Measurements from ENCODE around the gene CLCN5. TPM values are rescaled to one million over a fixed set of nuclear protein-coding genes. Genes with fewer than 3 reads are reported as not detected.

CLCN5 gene
- total and polyA plus RNA-seq, 2 donors = 1.6 to 2.6 TPM

DNA sequence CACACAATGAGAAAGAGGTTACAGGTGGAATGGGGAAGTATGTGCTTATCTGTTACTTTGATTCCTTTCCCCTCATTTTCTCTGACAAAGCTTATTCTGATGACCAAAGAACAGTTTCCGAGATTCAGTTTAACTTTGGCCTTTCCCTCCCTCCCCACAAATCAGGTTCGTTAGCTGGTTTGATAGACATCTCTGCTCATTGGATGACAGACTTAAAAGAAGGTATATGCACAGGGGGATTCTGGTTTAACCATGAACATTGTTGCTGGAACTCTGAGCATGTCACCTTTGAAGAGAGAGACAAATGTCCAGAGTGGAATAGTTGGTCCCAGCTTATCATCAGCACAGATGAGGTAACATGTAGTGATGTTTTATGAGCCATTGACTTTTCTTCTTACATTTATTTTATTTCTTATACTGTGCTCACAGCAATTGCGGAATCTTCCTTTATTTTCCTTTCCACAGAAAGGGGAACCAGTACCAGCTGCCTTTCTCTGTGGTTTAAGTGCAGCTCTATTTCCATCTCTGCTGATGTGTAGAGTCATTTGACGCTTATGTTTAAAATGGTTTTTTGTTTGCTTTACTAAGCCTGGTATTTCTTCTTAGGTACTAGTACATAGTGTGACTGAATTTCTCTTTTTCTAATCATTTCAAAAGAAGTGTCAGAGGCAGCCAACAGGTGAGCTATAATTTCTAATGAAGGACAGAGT is 153.4 kb downstream of the CLCN5 start:
- WGBS = 44% methylated on average over 4 of the region's 4 CpGs

DNA sequence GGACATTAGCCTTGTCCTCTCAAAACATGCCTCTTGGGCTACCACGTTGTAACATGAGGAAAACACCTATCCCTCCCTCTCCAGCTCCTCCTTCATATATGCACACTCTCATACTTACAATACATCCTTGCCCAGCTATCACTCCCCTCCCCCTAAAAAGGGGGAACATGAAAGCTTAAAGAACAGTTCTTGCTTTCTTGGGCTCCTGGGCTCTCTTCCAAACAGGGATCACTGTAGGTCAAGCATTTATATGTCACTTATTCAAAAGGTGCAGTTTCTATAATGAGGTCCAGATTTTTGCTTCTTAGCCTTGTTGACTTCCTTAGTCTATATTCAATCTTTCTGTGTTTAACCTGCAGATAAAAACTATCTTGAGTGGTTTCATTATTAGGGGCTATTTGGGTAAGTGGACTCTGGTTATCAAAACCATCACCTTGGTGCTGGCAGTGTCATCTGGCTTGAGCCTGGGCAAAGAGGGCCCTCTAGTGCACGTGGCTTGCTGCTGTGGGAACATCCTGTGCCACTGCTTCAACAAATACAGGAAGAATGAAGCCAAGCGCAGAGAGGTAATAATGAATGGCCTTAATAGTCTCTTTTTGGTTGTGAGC is 159.0 kb downstream of the CLCN5 start:
- peak in 2 of 9 donors; percentile 3 to 4 for DNase-seq (ENCODE audit: low read depth in 6 of 9, low spot score in 9 of 9)
- Histone ChIP-seq H3K4me3 (ENCODE audit: low read length in 2 of 2) (no peak overlapping the region), H3K36me3 (ENCODE audit: control insufficient read depth in 2 of 2, insufficient read depth in 2 of 2, low read length in 1 of 2) (no peaks in the 10 kb centered on the region), H3K27ac (ENCODE audit: low read depth in 1 of 2, low read length in 1 of 2) (no peak overlapping the region), H3K9me3 (ENCODE audit: control insufficient read depth in 2 of 2, insufficient read depth in 1 of 2, low read length in 1 of 2) (no peaks in the 10 kb centered on the region), H3K27me3 (ENCODE audit: control insufficient read depth in 2 of 2, insufficient read depth in 1 of 2, low read length in 1 of 2) (no peaks in the 10 kb centered on the region), H3K4me1 (ENCODE audit: control insufficient read depth in 2 of 2, insufficient read depth in 2 of 2, low read length in 2 of 2) (no peaks in the 10 kb centered on the region)
- 60% methylated on average over 3 of the region's 3 CpGs for WGBS

More for the DNA sequence above, 153.4 kb downstream of the CLCN5 start:
- no peak overlapping the region for H3K27ac ChIP-seq (ENCODE audit: low read depth in 1 of 2, low read length in 1 of 2)
- no peaks in the 10 kb centered on the region for H3K36me3 ChIP-seq (ENCODE audit: control insufficient read depth in 2 of 2, insufficient read depth in 2 of 2, low read length in 1 of 2)
- no peaks in the 10 kb centered on the region for H3K9me3 ChIP-seq (ENCODE audit: control insufficient read depth in 2 of 2, insufficient read depth in 1 of 2, low read length in 1 of 2)
- H3K4me1 ChIP-seq (ENCODE audit: control insufficient read depth in 2 of 2, insufficient read depth in 2 of 2, low read length in 2 of 2) = no peaks in the 10 kb centered on the region
- no peak overlapping the region for H3K4me3 ChIP-seq (ENCODE audit: low read length in 2 of 2)
- DNase-seq (ENCODE audit: low read depth in 6 of 9, low spot score in 9 of 9) = no peak
- no peaks in the 10 kb centered on the region for H3K27me3 ChIP-seq (ENCODE audit: control insufficient read depth in 2 of 2, insufficient read depth in 1 of 2, low read length in 1 of 2)

DNA sequence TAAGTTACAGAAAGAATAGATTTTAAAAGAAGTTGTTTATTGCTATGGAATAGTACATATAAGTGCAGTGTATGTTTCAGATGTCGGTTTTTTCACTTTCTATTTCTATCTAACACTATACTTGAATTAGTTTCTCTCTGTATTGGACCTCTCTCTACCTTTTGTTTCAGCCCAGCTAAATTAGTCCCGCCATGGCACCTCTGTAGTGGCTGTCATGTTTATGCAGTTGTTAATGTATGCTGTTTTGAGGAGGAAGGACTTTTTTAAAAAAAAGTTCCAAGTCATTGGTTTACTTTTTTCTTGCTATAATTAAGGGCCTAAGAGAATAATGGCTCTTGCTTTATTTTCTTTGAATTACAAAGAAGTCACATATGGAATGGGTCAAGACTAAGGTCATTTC is 160.3 kb downstream of the CLCN5 start:
- 91% methylated on average over 2 of the region's 2 CpGs for WGBS
- no peaks in the 10 kb centered on the region for H3K36me3 ChIP-seq (ENCODE audit: control insufficient read depth in 2 of 2, insufficient read depth in 2 of 2, low read length in 1 of 2)
- no peaks in the 10 kb centered on the region for H3K27me3 ChIP-seq (ENCODE audit: control insufficient read depth in 2 of 2, insufficient read depth in 1 of 2, low read length in 1 of 2)
- H3K4me1 ChIP-seq (ENCODE audit: control insufficient read depth in 2 of 2, insufficient read depth in 2 of 2, low read length in 2 of 2) = no peaks in the 10 kb centered on the region
- no peak overlapping the region for H3K4me3 ChIP-seq (ENCODE audit: low read length in 2 of 2)
- DNase-seq (ENCODE audit: low read depth in 6 of 9, low spot score in 9 of 9) = no peak
- no peak overlapping the region for H3K27ac ChIP-seq (ENCODE audit: low read depth in 1 of 2, low read length in 1 of 2)
- no peaks in the 10 kb centered on the region for H3K9me3 ChIP-seq (ENCODE audit: control insufficient read depth in 2 of 2, insufficient read depth in 1 of 2, low read length in 1 of 2)

DNA sequence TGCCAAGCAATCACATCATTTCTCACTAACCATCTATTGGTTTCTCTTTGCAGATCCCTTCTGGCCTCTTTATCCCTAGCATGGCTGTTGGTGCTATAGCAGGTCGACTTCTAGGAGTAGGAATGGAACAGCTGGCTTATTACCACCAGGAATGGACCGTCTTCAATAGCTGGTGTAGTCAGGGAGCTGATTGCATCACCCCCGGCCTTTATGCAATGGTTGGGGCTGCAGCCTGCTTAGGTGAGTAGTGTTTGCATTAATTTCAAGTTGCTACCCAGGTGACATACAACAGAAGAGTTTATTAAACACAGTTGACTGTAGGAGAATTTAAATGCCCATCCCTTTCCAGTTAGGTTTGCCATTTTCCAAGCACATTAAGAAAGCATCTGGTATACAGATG is 166.2 kb downstream of the CLCN5 start:
- H3K36me3 ChIP-seq (ENCODE audit: control insufficient read depth in 2 of 2, insufficient read depth in 2 of 2, low read length in 1 of 2) = no peaks in the 10 kb centered on the region
- H3K27me3 ChIP-seq (ENCODE audit: control insufficient read depth in 2 of 2, insufficient read depth in 1 of 2, low read length in 1 of 2) = no peaks in the 10 kb centered on the region
- H3K9me3 ChIP-seq (ENCODE audit: control insufficient read depth in 2 of 2, insufficient read depth in 1 of 2, low read length in 1 of 2) = no peaks in the 10 kb centered on the region
- no peaks in the 10 kb centered on the region for H3K4me1 ChIP-seq (ENCODE audit: control insufficient read depth in 2 of 2, insufficient read depth in 2 of 2, low read length in 2 of 2)
- WGBS = 88% methylated on average over 3 of the region's 3 CpGs
- no peak overlapping the region for H3K27ac ChIP-seq (ENCODE audit: low read depth in 1 of 2, low read length in 1 of 2)
- no peak for DNase-seq (ENCODE audit: low read depth in 6 of 9, low spot score in 9 of 9)
- H3K4me3 ChIP-seq (ENCODE audit: low read length in 2 of 2) = no peak overlapping the region

DNA sequence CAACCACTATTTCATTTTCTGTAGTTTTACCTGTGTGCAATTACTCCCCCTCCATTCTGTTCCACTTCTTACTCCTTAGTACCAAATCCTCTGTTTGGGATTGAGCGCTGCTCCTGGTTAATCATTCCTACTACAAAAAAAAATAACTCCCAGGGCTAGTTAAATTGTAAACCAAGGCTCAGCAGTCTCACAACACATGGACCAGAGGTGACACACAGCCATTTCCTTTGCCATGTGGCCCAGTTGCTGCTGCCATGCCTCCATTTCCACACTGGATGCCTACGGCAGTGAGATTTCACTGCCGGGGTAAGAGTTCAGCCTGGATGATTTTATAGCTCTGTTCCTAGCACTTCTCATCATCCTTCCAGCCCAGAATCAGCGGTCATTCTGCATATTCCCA is 171.2 kb downstream of the CLCN5 start:
- no peaks in the 10 kb centered on the region for H3K4me1 ChIP-seq (ENCODE audit: control insufficient read depth in 2 of 2, insufficient read depth in 2 of 2, low read length in 2 of 2)
- no peak for DNase-seq (ENCODE audit: low read depth in 6 of 9, low spot score in 9 of 9)
- WGBS = 98% methylated on average over 4 of the region's 4 CpGs

DNA sequence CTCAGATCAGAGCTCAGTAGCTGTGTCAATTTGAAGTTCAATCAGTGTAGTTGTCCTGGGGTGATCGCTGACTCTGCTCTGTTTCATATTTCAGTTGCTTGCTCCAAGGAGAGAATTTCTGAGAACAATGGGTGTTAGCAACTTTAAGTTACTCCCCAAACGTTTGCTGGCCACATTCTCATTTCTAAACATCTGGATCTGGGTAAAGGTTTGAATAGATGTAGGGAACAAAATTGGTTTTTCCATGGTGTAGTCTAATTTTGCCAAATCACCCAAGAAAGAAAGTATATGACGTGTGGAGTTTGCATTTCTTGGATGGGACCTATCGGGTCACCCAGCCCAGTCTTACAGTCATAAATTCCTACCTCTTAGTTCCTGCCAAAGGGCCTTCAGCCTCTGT is 174.7 kb downstream of the CLCN5 start:
- no peak for DNase-seq (ENCODE audit: low read depth in 6 of 9, low spot score in 9 of 9)
- no peak overlapping the region for H3K4me3 ChIP-seq (ENCODE audit: low read length in 2 of 2)
- no peaks in the 10 kb centered on the region for H3K4me1 ChIP-seq (ENCODE audit: control insufficient read depth in 2 of 2, insufficient read depth in 2 of 2, low read length in 2 of 2)
- H3K27me3 ChIP-seq (ENCODE audit: control insufficient read depth in 2 of 2, insufficient read depth in 1 of 2, low read length in 1 of 2) = no peaks in the 10 kb centered on the region
- no peaks in the 10 kb centered on the region for H3K36me3 ChIP-seq (ENCODE audit: control insufficient read depth in 2 of 2, insufficient read depth in 2 of 2, low read length in 1 of 2)
- H3K9me3 ChIP-seq (ENCODE audit: control insufficient read depth in 2 of 2, insufficient read depth in 1 of 2, low read length in 1 of 2) = no peaks in the 10 kb centered on the region
- 92% methylated on average over 4 of the region's 4 CpGs for WGBS
- H3K27ac ChIP-seq (ENCODE audit: low read depth in 1 of 2, low read length in 1 of 2) = no peak overlapping the region

More for the DNA sequence above, 171.2 kb downstream of the CLCN5 start:
- Histone ChIP-seq H3K9me3 (ENCODE audit: control insufficient read depth in 2 of 2, insufficient read depth in 1 of 2, low read length in 1 of 2) (no peaks in the 10 kb centered on the region), H3K36me3 (ENCODE audit: control insufficient read depth in 2 of 2, insufficient read depth in 2 of 2, low read length in 1 of 2) (no peaks in the 10 kb centered on the region), H3K27me3 (ENCODE audit: control insufficient read depth in 2 of 2, insufficient read depth in 1 of 2, low read length in 1 of 2) (no peaks in the 10 kb centered on the region), H3K27ac (ENCODE audit: low read depth in 1 of 2, low read length in 1 of 2) (no peak overlapping the region), H3K4me3 (ENCODE audit: low read length in 2 of 2) (no peak overlapping the region)

DNA sequence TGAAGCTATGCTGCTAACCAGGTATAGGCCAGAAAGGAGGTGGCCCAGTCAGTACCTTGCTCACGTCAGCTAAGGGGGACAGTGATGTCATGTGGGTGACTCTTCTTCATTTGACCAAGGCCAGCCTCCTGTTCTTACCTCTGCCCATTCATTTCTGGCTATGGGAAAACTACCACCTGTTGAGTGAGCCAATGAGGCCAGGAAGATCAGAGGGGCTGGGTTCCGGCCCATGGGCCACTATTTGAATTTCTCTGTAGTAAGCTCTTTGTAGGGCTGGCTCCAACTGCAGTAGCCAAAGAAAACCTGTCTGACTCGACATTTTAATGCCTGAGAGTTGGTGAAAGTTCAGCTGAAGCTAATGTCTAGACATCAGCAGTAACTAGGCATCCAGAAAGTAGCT is 175.8 kb downstream of the CLCN5 start:
- H3K36me3 ChIP-seq (ENCODE audit: control insufficient read depth in 2 of 2, insufficient read depth in 2 of 2, low read length in 1 of 2) = no peaks in the 10 kb centered on the region
- H3K4me3 ChIP-seq (ENCODE audit: low read length in 2 of 2) = no peak overlapping the region
- H3K9me3 ChIP-seq (ENCODE audit: control insufficient read depth in 2 of 2, insufficient read depth in 1 of 2, low read length in 1 of 2) = no peaks in the 10 kb centered on the region
- no peak for DNase-seq (ENCODE audit: low read depth in 6 of 9, low spot score in 9 of 9)
- WGBS = 87% methylated on average over 3 of the region's 3 CpGs
- H3K27ac ChIP-seq (ENCODE audit: low read depth in 1 of 2, low read length in 1 of 2) = no peak overlapping the region
- H3K27me3 ChIP-seq (ENCODE audit: control insufficient read depth in 2 of 2, insufficient read depth in 1 of 2, low read length in 1 of 2) = no peaks in the 10 kb centered on the region
- no peaks in the 10 kb centered on the region for H3K4me1 ChIP-seq (ENCODE audit: control insufficient read depth in 2 of 2, insufficient read depth in 2 of 2, low read length in 2 of 2)

DNA sequence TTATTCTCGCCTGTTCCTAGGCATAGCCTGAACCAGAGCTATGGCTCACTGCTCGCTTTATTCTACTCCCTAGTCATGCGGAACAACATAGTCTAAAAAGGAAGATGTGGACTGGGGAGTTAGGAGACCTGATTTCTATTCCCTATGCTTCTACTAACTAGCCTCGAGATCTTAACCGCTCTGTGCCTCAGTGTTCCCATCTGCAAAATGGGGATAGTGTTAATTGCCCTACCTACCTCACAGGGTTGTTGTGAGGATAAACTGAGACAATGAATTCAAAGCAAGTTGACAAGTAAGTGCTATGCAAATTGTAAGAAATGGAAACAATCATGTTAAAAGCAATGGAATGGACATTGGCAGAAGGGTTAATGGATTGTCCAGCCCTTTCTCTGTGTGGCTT is 176.4 kb downstream of the CLCN5 start:
- WGBS = 97% methylated on average over 5 of the region's 5 CpGs
- Histone ChIP-seq H3K9me3 (ENCODE audit: control insufficient read depth in 2 of 2, insufficient read depth in 1 of 2, low read length in 1 of 2) (no peaks in the 10 kb centered on the region), H3K27ac (ENCODE audit: low read depth in 1 of 2, low read length in 1 of 2) (no peak overlapping the region), H3K36me3 (ENCODE audit: control insufficient read depth in 2 of 2, insufficient read depth in 2 of 2, low read length in 1 of 2) (no peaks in the 10 kb centered on the region), H3K4me1 (ENCODE audit: control insufficient read depth in 2 of 2, insufficient read depth in 2 of 2, low read length in 2 of 2) (no peaks in the 10 kb centered on the region), H3K4me3 (ENCODE audit: low read length in 2 of 2) (no peak overlapping the region), H3K27me3 (ENCODE audit: control insufficient read depth in 2 of 2, insufficient read depth in 1 of 2, low read length in 1 of 2) (no peaks in the 10 kb centered on the region)
- DNase-seq (ENCODE audit: low read depth in 6 of 9, low spot score in 9 of 9) = no peak

DNA sequence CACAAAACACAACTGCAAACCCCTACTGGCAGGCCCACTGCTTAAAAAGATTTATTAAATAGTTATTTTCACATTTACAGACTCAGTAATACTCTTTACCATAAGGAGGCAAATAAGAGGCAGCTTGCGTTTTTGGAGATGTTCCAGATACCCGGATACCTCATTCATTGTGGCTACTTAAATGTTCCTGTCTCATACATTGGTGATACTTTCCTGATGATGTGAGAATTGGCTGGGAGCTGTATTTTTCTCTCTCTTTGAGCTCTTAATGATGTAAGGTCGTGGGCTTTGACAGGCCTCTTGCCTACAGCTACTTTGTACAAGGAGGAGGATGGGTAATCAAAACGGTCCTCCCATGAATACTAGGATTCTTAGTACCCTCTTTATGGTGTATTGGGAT is 176.9 kb downstream of the CLCN5 start:
- no peaks in the 10 kb centered on the region for H3K27me3 ChIP-seq (ENCODE audit: control insufficient read depth in 2 of 2, insufficient read depth in 1 of 2, low read length in 1 of 2)
- no peak for DNase-seq (ENCODE audit: low read depth in 6 of 9, low spot score in 9 of 9)
- 94% methylated on average over 4 of the region's 4 CpGs for WGBS
- H3K27ac ChIP-seq (ENCODE audit: low read depth in 1 of 2, low read length in 1 of 2) = no peak overlapping the region
- H3K9me3 ChIP-seq (ENCODE audit: control insufficient read depth in 2 of 2, insufficient read depth in 1 of 2, low read length in 1 of 2) = no peaks in the 10 kb centered on the region
- H3K4me3 ChIP-seq (ENCODE audit: low read length in 2 of 2) = no peak overlapping the region
- no peaks in the 10 kb centered on the region for H3K36me3 ChIP-seq (ENCODE audit: control insufficient read depth in 2 of 2, insufficient read depth in 2 of 2, low read length in 1 of 2)
- no peaks in the 10 kb centered on the region for H3K4me1 ChIP-seq (ENCODE audit: control insufficient read depth in 2 of 2, insufficient read depth in 2 of 2, low read length in 2 of 2)
